Stomach (tissue), 9 donors: ENCODE results near the gene ACKR3. TPM values are rescaled to one million over a fixed set of nuclear protein-coding genes. Genes with fewer than 3 reads are reported as not detected.

Source experiments
- DNase-seq, 2 donors: peaks; one replicate each; pipeline versions ENCODE4 v3.0.0 to v3.0.0-alpha.2; 2013 to 2019
- H3K27ac ChIP-seq, 5 donors: fragments of 200-600 bp in 4 of 5; sonication (generic) in 4 of 5; one replicate each; pipeline ENCODE4 v1.5.1; 2013 to 2019; ENCODE audit warnings: mild to moderate bottlenecking in 1 of 5, moderate library complexity in 1 of 5
- H3K27me3 ChIP-seq, 3 donors: fragments of 200-600 bp; sonication (generic); one replicate each; pipeline ENCODE4 v1.5.1; 2017 to 2019; ENCODE audit warnings: mixed run types in 1 of 3
- H3K36me3 ChIP-seq, 4 donors: fragments of 200-600 bp; sonication (generic); 1 replicate in 3 of 4; 2 replicates in 1 of 4; pipeline ENCODE4 v1.5.1; 2016 to 2019
- H3K4me1 ChIP-seq, 4 donors: fragments of 200-600 bp; sonication (generic); one replicate each; pipeline ENCODE4 v1.5.1; 2016 to 2019
- H3K4me3 ChIP-seq, 4 donors: fragments of 200-600 bp; sonication (generic) in 3 of 4; one replicate each; pipeline ENCODE4 v1.5.1; 2016 to 2019; ENCODE audit warnings: mild to moderate bottlenecking in 1 of 4
- H3K9me3 ChIP-seq, 4 donors: fragments of 200-600 bp; sonication (generic); one replicate each; pipeline ENCODE4 v1.5.1; 2016 to 2019
- CTCF ChIP-seq, 7 experiments: fragments of 450-650 bp in 4 of 7; fragments of 200-600 bp in 3 of 7; sonication (generic) in 3 of 7; IDR thresholded peaks; one replicate each; pipeline ENCODE4 v1.5.1; 2016 to 2019; ENCODE audit warnings: antibody characterized with exemption in 7 of 7, control low read depth in 2 of 7, mild to moderate bottlenecking in 1 of 7
- EP300 ChIP-seq: sonication (generic); formaldehyde crosslinking; IDR thresholded peaks from one replicate; pipeline ENCODE4 v1.6.1; 2017; ENCODE audit warnings: antibody characterized with exemption
- POLR2A ChIP-seq, 4 donors: fragments of 450-650 bp; IDR thresholded peaks; one replicate each; pipeline ENCODE4 v1.6.1; 2016; ENCODE audit warnings: antibody characterized with exemption in 4 of 4, control low read depth in 2 of 4, mild to moderate bottlenecking in 1 of 4, moderate library complexity in 1 of 4
- POLR2AphosphoS5 ChIP-seq, 3 donors: sonication (generic); formaldehyde crosslinking; IDR thresholded peaks; one replicate each; pipeline ENCODE4 v1.6.1; 2016; ENCODE audit warnings: antibody characterized with exemption in 3 of 3
- WGBS, 5 donors: extraction: QIAGEN DNeasy Blood & Tissue Kit in 3 of 5; methylation state at CpG; one replicate each; pipeline versions ENCODE4 v1.1.5 to v1.1.7; 2013 to 2018; 5-methylcytosine and 5-hydroxymethylcytosine counted together
- intact Hi-C: fragments of 100-400 bp; cut with DNase I; formaldehyde crosslinking; loops from one replicate; pipeline ENCODE4 v1.15.1; 2023; ENCODE audit warnings: low total_unique reads
- polyA plus RNA-seq, 3 donors: library from polyadenylated mRNA; stranded (reverse); fragments of 200-250 nt; gene quantifications; one replicate each; pipeline ENCODE4 v1.2.3, GENCODE V29; 2013
- total RNA-seq, 5 donors: library from RNA; depleted of rRNA; stranded (reverse); fragments of >200 nt; gene quantifications; one replicate each; pipeline versions ENCODE4 v1.1.0 to v1.2.3, GENCODE V29; 2014 to 2016
- donor health status: healthy with polysubstance abuse.
- donor health status: Bipolar disorder and iron deficiency.
- donor health status: healthy.

Gene ACKR3
- total and polyA plus RNA-seq, 8 donors = 5.0 to 35.0 (median 10.4) TPM

GRCh38 chr2:236612737-236613136 lies 43.1 kb downstream of the ACKR3 start:
- intact Hi-C loops = no loop called here
- no peak for DNase-seq
- H3K4me3 ChIP-seq = no peak overlapping the region
- H3K27ac ChIP-seq = no peak overlapping the region
- no peaks in the 10 kb centered on the region for H3K4me1 ChIP-seq
- 81 to 91% (median 86%) methylated on average over 10 of the region's 10 CpGs for WGBS, 5 donors
- H3K36me3 ChIP-seq = no peaks in the 10 kb centered on the region
- H3K9me3 ChIP-seq = no peaks in the 10 kb centered on the region
- TF ChIP-seq POLR2AphosphoS5 (IDR thresholded peaks at IDR 0.05) (no peak), POLR2A (IDR thresholded peaks at IDR 0.05) (no peak), EP300 (no peak), CTCF (IDR thresholded peaks at IDR 0.05) (no peak)
- H3K27me3 ChIP-seq = no peaks in the 10 kb centered on the region

GRCh38 chr2:236613612-236614011 lies 44.0 kb downstream of the ACKR3 start:
- H3K27me3 ChIP-seq = no peaks in the 10 kb centered on the region
- no peaks in the 10 kb centered on the region for H3K9me3 ChIP-seq
- WGBS, 5 donors = 82 to 93% (median 92%) methylated on average over 4 of the region's 4 CpGs
- no peak for TF ChIP-seq POLR2AphosphoS5 (IDR thresholded peaks at IDR 0.05)
- TF ChIP-seq EP300 = no peak
- TF ChIP-seq POLR2A (IDR thresholded peaks at IDR 0.05) = no peak
- no peak for TF ChIP-seq CTCF (IDR thresholded peaks at IDR 0.05)
- H3K4me1 ChIP-seq = no peaks in the 10 kb centered on the region
- H3K36me3 ChIP-seq = no peaks in the 10 kb centered on the region
- intact Hi-C loops = no loop called here
- H3K27ac ChIP-seq = no peak overlapping the region
- H3K4me3 ChIP-seq = no peak overlapping the region
- DNase-seq = no peak

GRCh38 chr2:236614551-236614950 lies 44.9 kb downstream of the ACKR3 start:
- TF ChIP-seq CTCF (IDR thresholded peaks at IDR 0.05) (no peak), POLR2AphosphoS5 (IDR thresholded peaks at IDR 0.05) (no peak), EP300 (no peak), POLR2A (IDR thresholded peaks at IDR 0.05) (no peak)
- 84 to 94% (median 87%) methylated on average over 5 of the region's 5 CpGs for WGBS, 5 donors
- Histone ChIP-seq H3K27me3 (peaks cover 0 to 3% (median 0%) of the 10 kb centered on the region in 3 donors), H3K9me3 (no peaks in the 10 kb centered on the region), H3K4me1 (no peaks in the 10 kb centered on the region), H3K27ac (no peak overlapping the region), H3K4me3 (no peak overlapping the region), H3K36me3 (no peaks in the 10 kb centered on the region)
- intact Hi-C loops = no loop called here
- DNase-seq = no peak

- intact Hi-C loops = no loop called here
- H3K27me3 ChIP-seq = peaks cover 0 to 3% (median 0%) of the 10 kb centered on the region in 3 donors
- 92 to 97% (median 93%) methylated on average over 6 of the region's 6 CpGs for WGBS, 5 donors
- H3K36me3 ChIP-seq = no peaks in the 10 kb centered on the region
- no peak for TF ChIP-seq POLR2A (IDR thresholded peaks at IDR 0.05)
- TF ChIP-seq EP300 = no peak
- no peak for TF ChIP-seq CTCF (IDR thresholded peaks at IDR 0.05)
- no peak for TF ChIP-seq POLR2AphosphoS5 (IDR thresholded peaks at IDR 0.05)
- H3K4me1 ChIP-seq = no peaks in the 10 kb centered on the region
- no peak overlapping the region for H3K27ac ChIP-seq
- H3K9me3 ChIP-seq = no peaks in the 10 kb centered on the region
- no peak overlapping the region for H3K4me3 ChIP-seq
- DNase-seq = no peak
Observed at GRCh38 chr2:236616031-236616430, 46.4 kb downstream of the ACKR3 start.
